H7 (cell line): Measurements from ENCODE around the gene FRS2. TPM values are rescaled to one million over a fixed set of nuclear protein-coding genes. Genes with fewer than 3 reads are reported as not detected.
"Not testable (repeated sequence)": the region's sequence is repeated elsewhere in the genome, so short reads cannot be mapped to it uniquely, and the experiment has no call there.

Experiments
- DNase-seq: peaks from one replicate; pipeline ENCODE4 v3.0.0; 2012
- H3K27me3 ChIP-seq: 2 replicates; pipeline ENCODE4 v1.6.0; 2011; ENCODE audit warnings: mild to moderate bottlenecking, low read length; ENCODE audit not compliant: control insufficient read depth, insufficient read depth
- H3K36me3 ChIP-seq: replicated peaks from 2 replicates; pipeline ENCODE4 v1.5.1; 2011; ENCODE audit warnings: low read length; ENCODE audit not compliant: control insufficient read depth, insufficient read depth
- H3K4me3 ChIP-seq: 2 replicates; pipeline ENCODE4 v1.5.1; 2011; ENCODE audit warnings: low read depth, mild to moderate bottlenecking, control low read depth, low read length, moderate library complexity; ENCODE audit not compliant: insufficient read depth
- total RNA-seq: library from RNA; depleted of rRNA; stranded (reverse); fragments of >200 nt; shearing (Covaris generic); gene quantifications from 2 replicates; pipeline ENCODE4 v1.2.3, GENCODE V29; 2014

Gene FRS2
- total RNA-seq, 1 experiment from 2014 or later = 21.8 TPM

DNA sequence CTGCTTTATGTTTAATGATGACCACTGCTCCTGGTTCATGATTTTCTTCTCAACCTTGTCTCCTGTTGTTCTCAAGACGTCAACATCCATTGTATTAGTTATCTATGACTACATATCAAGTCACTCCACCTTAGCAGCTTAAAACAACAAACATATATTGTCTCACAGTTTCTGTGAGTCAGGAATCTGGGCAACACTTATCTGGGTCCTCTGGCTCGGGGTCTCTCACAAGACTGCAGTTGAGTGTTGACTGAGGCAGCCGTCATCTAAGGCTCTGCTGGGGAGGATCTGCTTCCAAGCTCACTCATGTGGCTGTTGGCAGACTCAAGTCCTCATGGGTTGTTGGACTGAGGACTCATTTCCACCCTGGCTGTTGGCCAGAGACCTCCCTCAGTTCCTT, 27.3 kb upstream of the FRS2 start:
- DNase-seq = no peak
- H3K36me3 ChIP-seq = no peaks in the 10 kb centered on the region
- H3K4me3 ChIP-seq = no peak overlapping the region
- no peaks in the 10 kb centered on the region for H3K27me3 ChIP-seq

DNA sequence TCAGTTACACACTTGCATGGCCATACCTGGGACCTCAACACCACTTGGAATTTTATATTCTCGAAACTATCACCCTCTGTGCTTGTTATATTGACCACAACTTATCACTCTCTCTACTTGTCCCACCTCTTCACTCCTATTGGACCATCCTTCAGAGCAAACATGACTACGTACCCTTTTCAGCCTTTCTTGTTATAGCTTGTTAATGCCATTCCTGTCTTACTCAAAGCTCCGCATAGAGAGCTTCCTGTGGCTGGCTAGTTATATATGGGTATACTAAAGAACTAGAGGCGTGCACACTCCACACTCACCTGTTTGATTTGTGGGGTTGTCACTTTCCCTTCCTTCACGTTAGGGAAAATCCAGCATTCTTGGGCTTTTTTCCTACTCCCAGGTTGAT, 26.3 kb upstream of the FRS2 start:
- Histone ChIP-seq H3K36me3 (no peaks in the 10 kb centered on the region), H3K27me3 (no peaks in the 10 kb centered on the region), H3K4me3 (no peak overlapping the region)
- DNase-seq = no peak

DNA sequence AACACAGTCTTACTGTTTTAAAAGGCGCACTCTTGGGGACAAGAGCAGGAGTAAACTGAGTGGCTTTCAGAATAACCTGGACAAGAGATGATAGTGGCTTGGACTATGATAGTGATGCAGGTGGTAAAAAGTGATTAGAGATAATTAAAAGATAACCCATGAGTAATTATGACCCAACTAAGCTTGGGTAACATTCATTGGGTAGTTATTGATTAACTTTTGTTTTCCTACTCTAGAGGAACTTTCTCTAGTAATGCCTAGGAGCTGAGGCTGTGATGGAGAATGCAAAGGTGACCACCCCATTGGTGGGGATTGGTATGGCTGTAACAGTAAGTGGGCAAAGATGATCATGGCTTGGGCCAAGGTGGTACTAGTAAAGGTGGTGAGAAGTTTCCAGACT, 22.3 kb upstream of the FRS2 start:
- no peaks in the 10 kb centered on the region for H3K27me3 ChIP-seq
- no peak for DNase-seq
- H3K4me3 ChIP-seq = no peak overlapping the region
- H3K36me3 ChIP-seq = no peaks in the 10 kb centered on the region

DNA sequence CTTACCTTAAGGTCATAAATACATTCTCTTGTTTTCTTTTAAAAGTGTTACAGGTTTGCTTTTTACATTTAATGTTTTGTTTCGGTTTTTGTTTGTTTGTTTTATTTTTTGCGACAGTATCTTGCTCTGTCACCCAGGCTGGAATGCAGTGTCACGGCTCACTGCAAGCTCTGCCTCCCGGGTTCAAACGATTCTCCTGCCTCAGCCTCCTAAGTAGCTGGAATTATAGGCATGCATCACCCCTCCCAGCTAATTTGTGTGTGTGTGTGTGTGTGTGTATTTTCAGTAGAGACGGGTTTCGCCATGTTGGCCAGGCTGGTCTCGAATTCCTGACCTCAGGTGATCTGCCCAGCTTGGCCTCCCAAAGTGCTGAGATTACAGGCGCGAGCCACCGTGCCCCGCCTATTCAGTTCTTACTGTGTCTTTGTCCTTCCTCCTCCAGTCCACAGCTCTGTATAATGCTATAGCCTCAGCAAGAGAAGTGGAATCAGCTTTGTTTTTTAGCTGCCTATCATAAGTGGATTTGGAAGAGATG, 17.5 kb upstream of the FRS2 start:
- DNase-seq, H3K36me3 ChIP-seq, H3K4me3 ChIP-seq, H3K27me3 ChIP-seq: not testable (repeated sequence)

DNA sequence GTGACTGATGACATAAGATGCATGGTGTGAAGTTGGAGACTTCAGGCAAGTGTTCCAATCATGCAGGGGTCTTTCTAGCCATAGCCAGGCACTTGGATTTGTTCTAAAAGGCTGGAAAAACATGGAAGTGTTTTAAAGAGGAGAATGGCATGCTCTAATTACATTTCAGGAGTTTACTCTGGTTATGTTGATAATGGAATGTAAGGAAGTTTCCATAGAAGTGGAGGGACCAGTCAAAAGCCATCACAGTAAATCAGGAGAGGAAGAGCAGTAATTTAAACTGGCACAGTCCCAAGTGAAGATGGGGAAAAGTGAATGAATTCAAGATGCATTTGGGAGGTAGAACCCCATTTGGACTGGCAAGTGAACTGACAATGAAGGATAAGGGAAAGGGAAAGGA, 13.9 kb upstream of the FRS2 start:
- no peaks in the 10 kb centered on the region for H3K27me3 ChIP-seq
- DNase-seq = no peak
- no peak overlapping the region for H3K4me3 ChIP-seq
- H3K36me3 ChIP-seq = no peaks in the 10 kb centered on the region

DNA sequence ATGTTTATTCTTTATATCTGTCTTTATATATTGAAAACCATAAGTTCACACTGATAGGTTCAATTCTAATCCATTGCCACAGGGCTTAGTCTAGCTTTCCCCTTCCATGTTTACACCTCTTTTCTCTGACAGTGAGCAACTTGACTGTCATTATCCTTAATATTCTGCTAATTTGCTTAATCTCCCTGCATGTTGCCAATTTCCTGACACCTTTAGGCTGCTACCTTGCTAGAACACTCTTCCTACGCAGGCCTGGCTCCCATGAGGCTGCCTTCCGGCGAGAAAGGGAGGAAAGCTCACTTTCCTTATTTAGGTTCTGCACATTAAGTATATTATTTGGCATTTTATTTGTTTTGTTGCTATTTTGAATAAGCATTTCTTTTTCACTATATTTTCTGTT, 12.8 kb upstream of the FRS2 start:
- no peak for DNase-seq
- H3K36me3 ChIP-seq = no peaks in the 10 kb centered on the region
- no peak overlapping the region for H3K4me3 ChIP-seq
- no peaks in the 10 kb centered on the region for H3K27me3 ChIP-seq

DNA sequence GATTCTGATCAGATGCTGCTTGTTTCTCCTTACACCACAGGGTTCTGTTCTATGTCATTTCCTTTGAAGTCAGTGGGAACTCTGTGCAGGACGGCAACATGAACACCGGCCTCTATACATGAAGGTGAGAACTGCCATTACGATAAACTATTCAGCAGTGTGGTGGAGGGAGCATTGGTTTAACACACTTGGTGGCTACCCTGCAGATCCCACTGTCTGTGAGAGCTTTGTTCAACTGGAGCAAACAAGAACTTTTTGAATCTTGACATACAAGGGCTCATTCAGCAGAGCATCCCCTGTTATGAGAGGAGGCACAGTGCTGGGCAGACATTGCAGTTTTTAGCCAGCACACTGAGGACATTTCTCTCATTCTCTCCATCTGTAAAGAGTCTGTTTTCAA, 10.7 kb upstream of the FRS2 start:
- no peaks in the 10 kb centered on the region for H3K27me3 ChIP-seq
- DNase-seq = no peak

DNA sequence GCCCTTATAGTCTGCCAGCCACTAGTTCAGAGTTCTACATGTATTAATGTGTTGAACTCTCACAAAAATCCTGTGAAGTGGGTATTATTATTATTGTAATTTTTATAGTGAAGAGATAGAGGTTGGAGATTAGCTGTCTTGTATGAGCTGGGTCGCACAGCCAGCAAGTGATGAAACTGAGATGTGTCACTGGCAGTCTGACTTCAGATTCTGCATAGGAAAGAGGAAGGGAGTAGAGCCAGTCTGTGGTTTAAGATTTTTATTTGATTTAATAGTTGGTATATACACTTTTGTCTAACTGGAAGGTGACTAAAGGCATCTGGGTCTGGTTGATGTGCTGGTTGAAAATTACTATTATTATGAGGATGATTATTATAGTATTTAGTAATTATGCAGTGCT, 5.8 kb upstream of the FRS2 start:
- Histone ChIP-seq H3K36me3 (no peaks in the 10 kb centered on the region), H3K4me3 (no peak overlapping the region), H3K27me3 (no peaks in the 10 kb centered on the region)

More for the DNA sequence above, 10.7 kb upstream of the FRS2 start:
- H3K4me3 ChIP-seq = no peak overlapping the region
- no peaks in the 10 kb centered on the region for H3K36me3 ChIP-seq

DNA sequence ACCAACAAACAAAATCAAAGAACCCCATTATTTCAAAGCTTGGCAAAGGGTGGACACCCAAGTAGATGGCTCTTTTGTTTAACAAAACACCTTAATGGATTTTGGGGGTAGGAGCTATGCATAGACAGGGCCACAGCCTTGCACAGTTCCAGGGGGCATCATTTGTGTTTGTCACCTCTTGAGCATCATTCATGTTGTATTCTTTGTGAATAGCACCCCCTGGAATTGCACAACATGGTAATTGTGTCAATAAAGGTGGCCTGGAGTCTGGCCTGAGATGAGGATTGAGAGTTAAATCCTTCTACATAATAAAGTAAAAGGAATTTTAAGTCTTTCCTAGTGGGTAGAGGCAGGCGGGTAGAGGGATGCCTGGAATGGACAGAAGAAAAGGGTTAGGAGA, 3.3 kb upstream of the FRS2 start:
- DNase-seq = no peak

More for the DNA sequence above, 5.8 kb upstream of the FRS2 start:
- no peak for DNase-seq

DNA sequence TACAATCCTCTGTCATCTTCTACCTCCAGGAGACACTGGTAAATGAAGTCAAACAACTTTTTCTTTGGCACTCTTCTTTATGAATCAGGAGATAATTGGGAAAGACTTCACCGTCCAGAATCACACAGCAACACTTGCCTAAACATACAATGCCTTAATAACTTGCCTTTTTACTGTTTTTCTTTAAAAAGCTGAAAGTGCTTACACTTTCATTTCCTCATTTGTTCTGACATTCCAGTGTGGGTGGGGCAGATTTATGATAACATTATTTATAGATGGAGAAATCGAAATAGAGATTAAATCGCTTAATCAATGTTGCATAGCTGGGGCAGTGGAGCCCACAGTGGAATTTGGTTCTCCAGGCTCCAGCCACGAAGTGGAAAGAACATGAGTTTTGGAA, 2.8 kb upstream of the FRS2 start:
- Histone ChIP-seq H3K4me3 (no peak overlapping the region), H3K36me3 (no peaks in the 10 kb centered on the region), H3K27me3 (no peaks in the 10 kb centered on the region)
- DNase-seq = no peak

More for the DNA sequence above, 3.3 kb upstream of the FRS2 start:
- Histone ChIP-seq H3K27me3 (no peaks in the 10 kb centered on the region), H3K4me3 (no peak overlapping the region), H3K36me3 (no peaks in the 10 kb centered on the region)

DNA sequence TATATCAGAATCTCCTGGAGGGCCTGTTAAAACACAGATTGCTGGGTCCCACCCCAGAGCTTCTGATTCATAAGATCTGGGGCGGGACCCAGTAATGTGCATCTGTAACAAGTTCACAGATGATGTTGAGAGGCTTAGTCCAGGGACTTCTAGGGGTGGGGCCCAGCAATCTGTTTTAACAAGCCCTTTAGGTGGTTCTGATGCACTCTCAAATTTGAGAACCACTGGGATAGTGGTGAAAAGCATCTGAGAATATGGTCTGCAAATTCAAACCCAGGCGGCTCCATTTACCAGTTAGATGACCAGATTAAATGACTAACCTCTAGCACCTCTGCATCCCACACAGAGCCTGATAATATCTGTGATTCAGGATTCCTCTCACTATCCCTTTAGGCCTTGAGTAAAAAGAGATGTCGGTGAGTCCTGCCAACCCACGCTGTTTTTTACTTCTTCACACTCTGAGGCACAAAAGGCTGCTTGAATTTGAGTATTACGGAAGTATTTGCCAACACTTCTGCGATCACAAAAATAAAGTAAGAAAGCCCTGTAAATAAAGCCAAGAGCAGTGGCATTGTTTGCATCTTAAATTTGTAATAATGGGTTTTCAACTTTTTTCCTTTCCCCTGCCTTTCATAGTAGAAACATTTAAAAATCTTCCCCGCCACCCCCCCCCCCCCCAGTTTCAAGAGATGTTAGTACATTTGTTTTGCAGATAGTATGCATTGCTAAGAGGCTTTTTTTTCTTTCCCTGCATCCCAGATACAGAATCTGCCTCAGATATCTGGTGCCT, 1.8 kb upstream of the FRS2 start:
- Histone ChIP-seq H3K27me3 (no peaks in the 10 kb centered on the region), H3K36me3 (no peaks in the 10 kb centered on the region), H3K4me3 (no peak overlapping the region)
- no peak for DNase-seq

DNA sequence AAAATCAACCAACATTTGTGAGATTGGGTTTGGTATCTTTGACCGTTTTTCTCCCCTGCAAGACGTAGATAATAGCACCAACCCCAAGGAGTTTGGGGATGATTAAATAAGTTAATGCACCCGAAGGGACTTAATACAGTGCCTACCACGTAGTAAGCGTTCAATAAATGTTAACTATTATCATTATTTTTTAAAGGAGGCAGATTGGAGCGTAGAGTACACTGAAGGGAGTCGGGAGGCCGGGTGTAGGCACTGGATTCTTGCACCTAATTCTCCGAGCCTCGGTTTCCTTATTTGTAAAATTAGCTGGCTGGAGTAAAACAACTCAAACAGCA, 367 bp upstream of the FRS2 start:
- DNase-seq = no peak
- Histone ChIP-seq H3K27me3 (no peaks in the 10 kb centered on the region), H3K36me3 (no peaks in the 10 kb centered on the region), H3K4me3 (peak overlapping the region; percentile 95)

DNA sequence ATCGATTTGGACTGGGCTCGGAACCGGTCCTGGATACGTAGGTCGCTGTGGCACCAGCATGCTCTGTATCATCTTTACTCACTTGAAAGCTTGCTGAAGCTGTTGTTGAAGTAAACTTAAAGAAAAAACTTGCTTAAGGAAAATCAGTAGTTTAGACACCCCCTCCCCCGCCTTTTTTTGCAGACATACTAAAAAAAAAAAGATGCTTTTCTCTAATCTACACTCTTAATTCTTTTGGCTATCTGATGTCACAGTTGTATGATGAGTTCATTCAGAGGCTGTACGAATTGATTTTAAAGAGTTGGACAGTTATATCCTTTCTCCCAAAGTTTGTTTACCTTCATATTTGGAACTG, 865 bp downstream of the FRS2 start:
- Histone ChIP-seq H3K4me3 (peak overlapping the region; percentile 95), H3K27me3 (no peaks in the 10 kb centered on the region), H3K36me3 (no peaks in the 10 kb centered on the region)
- DNase-seq = no peak

DNA sequence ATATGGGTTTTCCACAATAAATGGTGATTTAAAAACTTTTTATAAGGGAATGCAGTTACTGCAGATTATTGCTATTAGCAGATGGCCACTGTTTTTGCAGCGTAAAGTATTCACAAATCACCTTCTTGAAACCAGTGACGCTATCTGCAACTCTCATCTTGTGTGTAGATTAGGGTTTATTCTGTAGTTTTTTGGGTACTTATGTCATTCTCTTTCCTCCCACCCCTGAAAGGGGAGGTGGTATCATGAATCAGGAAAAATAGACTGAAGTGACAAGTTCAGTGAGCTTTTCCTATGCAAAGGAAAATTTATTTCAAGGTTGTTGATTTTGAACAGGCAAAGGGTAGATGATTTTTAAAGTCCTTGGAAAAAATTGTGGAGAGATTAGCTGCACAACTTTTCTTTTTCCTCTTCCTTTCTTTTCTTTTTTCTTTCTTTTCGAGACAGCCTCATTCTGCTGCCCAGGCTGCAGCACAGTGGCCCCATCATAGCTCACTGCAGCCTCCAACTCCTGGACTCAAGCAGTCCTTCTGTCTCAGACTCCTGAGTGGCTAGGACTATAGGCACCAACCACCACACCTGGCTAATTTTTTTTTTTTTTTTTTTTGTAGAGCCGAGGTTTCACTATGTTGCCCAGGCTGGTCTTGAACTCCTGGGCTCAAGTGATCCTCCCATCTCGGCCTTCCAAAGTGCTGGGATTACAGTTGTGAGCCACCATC, 1.6 kb downstream of the FRS2 start:
- Histone ChIP-seq H3K4me3 (no peak overlapping the region), H3K27me3 (no peaks in the 10 kb centered on the region), H3K36me3 (no peaks in the 10 kb centered on the region)
- no peak for DNase-seq

DNA sequence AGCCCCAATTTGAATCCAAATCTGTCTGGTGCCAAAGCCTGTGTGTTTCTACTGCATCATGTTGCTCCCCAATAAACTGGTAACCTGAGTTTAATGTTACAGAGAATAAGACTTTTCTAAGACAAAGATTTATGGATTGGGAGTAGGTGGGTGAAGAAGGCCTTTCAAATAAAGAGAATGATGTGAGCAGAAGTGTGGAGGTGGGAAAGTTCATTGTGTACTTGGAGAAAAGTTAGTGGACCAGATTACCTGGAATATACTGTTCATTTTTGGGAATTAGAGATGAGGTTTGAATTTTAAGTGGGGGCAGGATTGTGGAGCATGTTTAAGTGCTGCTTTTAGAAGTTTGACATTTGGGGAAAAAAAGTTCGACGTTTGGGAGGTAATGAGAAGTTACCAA, 3.1 kb downstream of the FRS2 start:
- no peak for DNase-seq
- H3K36me3 ChIP-seq = no peaks in the 10 kb centered on the region
- H3K27me3 ChIP-seq = no peaks in the 10 kb centered on the region
- no peak overlapping the region for H3K4me3 ChIP-seq
